ENCODE results near the gene TMEM205.

GRCh38 chr19:11330127-11330526, 15.9 kb downstream of the TMEM205 start:
- TF ChIP-seq POLR2A (IDR thresholded peaks at IDR 0.05) (no peak), CTCF (IDR thresholded peaks at IDR 0.05) (no peak), POLR2AphosphoS5 (IDR thresholded peaks at IDR 0.05) (no peak)

All from prostate gland (tissue), 2 donors.